H1 (cell line): Measurements from ENCODE around the gene PRKCH. TPM values are rescaled to one million over a fixed set of nuclear protein-coding genes. Genes with fewer than 3 reads are reported as not detected.

Experiments
- CTCF ChIA-PET: fragments of 300-600 bp; sonication (Branson Sonifier 250); formaldehyde crosslinking; loops from one replicate; lab custom pipeline; 2021; ENCODE audit not compliant: partially characterized antibody; lab: Charles Lee
- POLR2A ChIA-PET: fragments of 300-600 bp; sonication (Branson Sonifier 250); formaldehyde crosslinking; loops from one replicate; lab custom pipeline; 2021; ENCODE audit warnings: inconsistent platforms; ENCODE audit not compliant: partially characterized antibody; lab: Charles Lee
- DNase-seq, 2 experiments: peaks; one replicate each; pipeline versions ENCODE4 v3.0.0 to v3.0.0-alpha.2; 2010 to 2022; ENCODE audit warnings: low spot score in 2 of 2, low read depth in 1 of 2, mixed read lengths in 1 of 2
- FAIRE-seq: peaks from 2 replicates; lab custom pipeline; 2011; peaks lifted over from hg19 to GRCh38; lab: Jason Lieb, UNC
- H2AFZ ChIP-seq: 2 replicates; pipeline ENCODE4 v1.8.1; 2012; ENCODE audit warnings: low read length, inconsistent platforms
- H2AK5ac ChIP-seq: 2 replicates; pipeline ENCODE4 v1.6.1; 2013; ENCODE audit warnings: low read depth, low read length
- H2BK120ac ChIP-seq: replicated peaks from 2 replicates; pipeline ENCODE3; 2013; ENCODE audit warnings: low read depth, low read length, inconsistent platforms
- H2BK12ac ChIP-seq: 2 replicates; pipeline ENCODE4 v1.6.1; 2013; ENCODE audit warnings: low read depth, low read length
- H2BK15ac ChIP-seq: 2 replicates; pipeline ENCODE4 v1.6.1; 2013; ENCODE audit warnings: low read length
- H2BK20ac ChIP-seq: 2 replicates; pipeline ENCODE4 v1.6.1; 2013; ENCODE audit warnings: low read length
- H2BK5ac ChIP-seq: 2 replicates; pipeline ENCODE4 v1.6.1; 2013; ENCODE audit warnings: low read depth, low read length
- H3K14ac ChIP-seq: 2 replicates; pipeline ENCODE4 v1.6.1; 2013; ENCODE audit warnings: inconsistent platforms; ENCODE audit not compliant: insufficient read length
- H3K18ac ChIP-seq: 2 replicates; pipeline ENCODE4 v1.6.1; 2013; ENCODE audit warnings: low read length; ENCODE audit errors: extremely low read depth
- H3K23ac ChIP-seq: 2 replicates; pipeline ENCODE4 v1.6.1; 2013; ENCODE audit warnings: inconsistent platforms; ENCODE audit not compliant: insufficient read length
- H3K23me2 ChIP-seq: 2 replicates; pipeline ENCODE4 v1.6.1; 2013; ENCODE audit warnings: low read depth, low read length
- H3K27ac ChIP-seq: 2 replicates; pipeline ENCODE4 v1.6.1; 2011; ENCODE audit warnings: low read depth, low read length, inconsistent platforms
- H3K27me3 ChIP-seq, 4 experiments: replicated peaks in 1 of 4; 1 replicate in 1 of 4; 2 replicates in 3 of 4; pipeline versions ENCODE4 v1.6.1 to v1.8.1; 2011 to 2013; ENCODE audit warnings: low read length in 3 of 4, mild to moderate bottlenecking in 3 of 4, inconsistent platforms in 2 of 4, mixed read lengths in 2 of 4, moderate library complexity in 1 of 4; ENCODE audit not compliant: control insufficient read depth in 3 of 4, insufficient read depth in 3 of 4; ENCODE audit errors: extremely low read depth in 1 of 4
- H3K36me3 ChIP-seq, 4 experiments: 2 replicates each; pipeline versions ENCODE4 v1.6.1 to v1.8.1; 2011 to 2013; ENCODE audit warnings: mild to moderate bottlenecking in 4 of 4, low read length in 3 of 4, moderate library complexity in 2 of 4, control low read depth in 1 of 4, inconsistent platforms in 1 of 4; ENCODE audit not compliant: insufficient read depth in 4 of 4, control insufficient read depth in 2 of 4
- H3K4ac ChIP-seq: replicated peaks from 2 replicates; pipeline ENCODE3; 2013; ENCODE audit warnings: low read length, low read depth, mixed read lengths, inconsistent platforms; ENCODE audit not compliant: insufficient read length
- H3K4me1 ChIP-seq, 4 experiments: replicated peaks in 1 of 4; 1 replicate in 1 of 4; 2 replicates in 3 of 4; pipeline versions ENCODE4 v1.6.1 to v1.8.1; 2011 to 2013; ENCODE audit warnings: low read length in 3 of 4, inconsistent platforms in 2 of 4, mixed read lengths in 1 of 4; ENCODE audit not compliant: insufficient read depth in 4 of 4, control insufficient read depth in 3 of 4
- H3K4me2 ChIP-seq, 2 experiments: 2 replicates each; pipeline versions ENCODE4 v1.6.1 to v1.8.1; 2011 to 2013; ENCODE audit warnings: low read depth in 2 of 2, low read length in 2 of 2, control low read depth in 1 of 2, inconsistent platforms in 1 of 2, mild to moderate bottlenecking in 1 of 2; ENCODE audit not compliant: insufficient read depth in 1 of 2
- H3K4me3 ChIP-seq, 4 experiments: fragments of 200-600, 300-600 bp in 1 of 4; sonication (generic), shearing (Covaris generic), sonication (Bioruptor Twin) in 1 of 4; 2 replicates each; pipeline versions ENCODE4 v1.5.1 to v1.8.1; 2011 to 2016; ENCODE audit warnings: low read length in 4 of 4, low read depth in 3 of 4, control low read depth in 2 of 4, inconsistent platforms in 2 of 4, mild to moderate bottlenecking in 2 of 4, mixed read lengths in 1 of 4, moderate library complexity in 1 of 4; ENCODE audit not compliant: insufficient read depth in 2 of 4; ENCODE audit errors: extremely low read depth in 1 of 4
- H3K56ac ChIP-seq: replicated peaks from 2 replicates; pipeline ENCODE3; 2013; ENCODE audit warnings: low read depth, mild to moderate bottlenecking, mixed read lengths, low read length, inconsistent platforms; ENCODE audit not compliant: insufficient read length
- H3K79me1 ChIP-seq: 2 replicates; pipeline ENCODE4 v1.6.1; 2013; ENCODE audit warnings: low read depth, low read length, control low read depth
- H3K79me2 ChIP-seq, 2 experiments: 2 replicates each; pipeline versions ENCODE4 v1.6.1 to v1.8.1; 2012 to 2013; ENCODE audit warnings: low read length in 2 of 2, mild to moderate bottlenecking in 2 of 2, inconsistent platforms in 1 of 2; ENCODE audit not compliant: insufficient read depth in 2 of 2, control insufficient read depth in 1 of 2
- H3K9ac ChIP-seq, 4 experiments: replicated peaks in 1 of 4; 1 replicate in 1 of 4; 2 replicates in 3 of 4; pipeline versions ENCODE4 v1.6.1 to v1.8.1; 2011 to 2013; ENCODE audit warnings: low read depth in 3 of 4, low read length in 3 of 4, control low read depth in 2 of 4, mild to moderate bottlenecking in 2 of 4, moderate library complexity in 2 of 4, inconsistent platforms in 1 of 4; ENCODE audit errors: extremely low read depth in 1 of 4
- H3K9me3 ChIP-seq, 2 experiments: 2 replicates each; pipeline versions ENCODE4 v1.6.1 to v1.8.1; 2012 to 2013; ENCODE audit warnings: mild to moderate bottlenecking in 2 of 2, moderate library complexity in 2 of 2, control low read depth in 1 of 2, inconsistent platforms in 1 of 2, low read depth in 1 of 2, low read length in 1 of 2, mixed read lengths in 1 of 2; ENCODE audit not compliant: insufficient read depth in 2 of 2
- H4K20me1 ChIP-seq, 2 experiments: replicated peaks in 1 of 2; 2 replicates each; pipeline versions ENCODE3 to v1.8.1; 2011 to 2013; ENCODE audit warnings: inconsistent platforms in 2 of 2, low read length in 2 of 2, mild to moderate bottlenecking in 1 of 2; ENCODE audit not compliant: insufficient read depth in 2 of 2, control insufficient read depth in 1 of 2
- H4K5ac ChIP-seq: 2 replicates; pipeline ENCODE4 v1.6.1; 2013; ENCODE audit warnings: low read length, low read depth, mixed read lengths, inconsistent platforms; ENCODE audit not compliant: insufficient read length
- H4K8ac ChIP-seq: 2 replicates; pipeline ENCODE4 v1.8.0; 2013; ENCODE audit warnings: mild to moderate bottlenecking, moderate library complexity, low read length, inconsistent platforms; ENCODE audit not compliant: insufficient read depth; ENCODE audit errors: extremely low read depth
- H4K91ac ChIP-seq: replicated peaks from 2 replicates; pipeline ENCODE3; 2013; ENCODE audit warnings: low read length, mixed read lengths, inconsistent platforms; ENCODE audit not compliant: insufficient read length
- BRCA1 ChIP-seq: IDR thresholded peaks from 2 replicates; pipeline ENCODE4 v1.6.1; 2012; ENCODE audit warnings: low read depth, low read length, improper control_type of control experiment
- CBX5 ChIP-seq: fragments of 300-800, 300-1000 bp; sonication (generic); IDR thresholded peaks from 2 replicates; pipeline ENCODE4 v1.7.1; 2016; ENCODE audit warnings: antibody characterized with exemption, low read length, low read depth
- CREB1 ChIP-seq: IDR thresholded peaks from 2 replicates; pipeline ENCODE4 v1.6.1; 2012; ENCODE audit warnings: inconsistent platforms
- CTCF ChIP-seq, 3 experiments: IDR thresholded peaks; 1 replicate in 2 of 3; 2 replicates in 1 of 3; pipeline versions ENCODE4 v1.5.1 to v1.6.1; 2011; ENCODE audit warnings: low read length in 3 of 3, mild to moderate bottlenecking in 3 of 3, inconsistent platforms in 2 of 3, low read depth in 1 of 3, moderate library complexity in 1 of 3; ENCODE audit not compliant: insufficient read depth in 1 of 3; ENCODE audit errors: control extremely low read depth in 1 of 3
- EZH2 ChIP-seq: fragments of 200-600 bp; sonication (generic); IDR thresholded peaks from 2 replicates; pipeline ENCODE4 v1.7.1; 2012; ENCODE audit warnings: low read depth, mild to moderate bottlenecking, moderate library complexity, low read length, inconsistent platforms; ENCODE audit not compliant: severe bottlenecking
- RFX5 ChIP-seq: IDR thresholded peaks from 2 replicates; pipeline ENCODE4 v1.6.1; 2011; ENCODE audit warnings: low read depth, low read length, improper control_type of control experiment, borderline replicate concordance
- SP2 ChIP-seq: IDR thresholded peaks from 2 replicates; pipeline ENCODE4 v1.6.1; 2012; ENCODE audit warnings: mild to moderate bottlenecking, low read length, inconsistent platforms
- TEAD4 ChIP-seq: IDR thresholded peaks from 2 replicates; pipeline ENCODE4 v1.6.1; 2012; ENCODE audit warnings: low read depth, low read length, inconsistent platforms, mixed read lengths
- WGBS, 2 experiments: shearing (Covaris generic) in 1 of 2; methylation state at CpG; one replicate each; pipeline versions ENCODE4 v1.1.6 to v1.1.7; 2013 to 2015; ENCODE audit warnings: low lambda C conversion rate in 2 of 2, mixed read lengths in 2 of 2, inconsistent platforms in 1 of 2, low coverage in 1 of 2, missing lambda C conversion rate in 1 of 2; ENCODE audit not compliant: insufficient replicate concordance in 2 of 2, insufficient coverage in 1 of 2, insufficient read length in 1 of 2; ENCODE audit errors: extremely low coverage in 1 of 2, missing lambda C conversion rate in 1 of 2; 5-methylcytosine and 5-hydroxymethylcytosine counted together
- polyA plus RNA-seq, 7 experiments: library from polyadenylated mRNA; depleted of rRNA in 3 of 7; stranded (reverse) in 5 of 7; unstranded in 2 of 7; fragments of >200 nt in 5 of 7; fragments of 200-250 nt in 2 of 7; gene quantifications; 1 replicate in 5 of 7; 2 replicates in 1 of 7; 4 replicates in 1 of 7; pipeline versions ENCODE4 v1.2.1 to v1.2.3, GENCODE V29; 2011 to 2013; ENCODE audit warnings: missing spikeins in 2 of 7, mixed read lengths in 2 of 7
- total RNA-seq: library from RNA; stranded (reverse); fragmentation: NEBNext Ultra II Directional; extraction: Animal tissue kit (Norgen Biotek cat#: 25700); gene quantifications from 2 replicates; pipeline ENCODE4 v1.2.1, GENCODE V29; 2021
- TF ChIP-seq, protein P1 (sequence below): IDR thresholded peaks from 2 replicates; pipeline ENCODE4 v1.6.1; 2012; ENCODE audit warnings: inconsistent platforms

Gene PRKCH
- total and polyA plus RNA-seq, 2 of the 8 experiments (the other 6 are each of a cell fraction or from before 2014, with no cell fraction given) = 6.4 to 7.0 TPM

DNA sequence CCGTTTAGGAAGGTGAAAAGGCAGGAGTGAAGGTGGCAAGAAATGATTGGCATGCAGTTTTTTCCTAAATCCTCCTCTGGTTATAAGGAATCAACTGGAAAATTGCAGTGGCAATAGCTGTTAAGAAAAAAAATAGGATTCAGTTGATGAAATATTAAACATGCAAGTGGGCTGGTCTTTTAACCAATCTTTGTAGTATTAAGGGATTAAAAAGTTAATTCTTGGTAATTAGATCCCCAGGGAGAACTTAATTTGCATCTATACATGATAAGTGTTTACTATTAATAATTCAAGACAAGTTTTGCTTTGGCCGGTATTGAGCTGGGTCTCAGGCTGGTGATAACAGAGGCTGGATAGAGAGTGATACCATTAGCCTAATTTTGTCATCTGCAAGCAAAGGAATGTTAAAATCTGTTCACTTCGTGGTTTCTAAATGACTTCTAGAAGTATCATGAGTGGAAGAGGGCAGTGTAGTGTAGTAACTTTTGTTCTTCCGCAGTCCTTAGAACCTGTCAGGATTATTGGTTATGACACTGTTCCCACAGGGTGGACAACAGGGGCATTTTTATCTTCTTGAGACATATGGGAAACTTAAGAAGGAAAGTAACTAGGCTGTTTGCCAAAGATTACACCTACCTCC is 118.5 kb downstream of the PRKCH start:
- no peak overlapping the region for H3K23ac ChIP-seq
- H3K79me2 ChIP-seq = no peaks in the 10 kb centered on the region
- peaks cover 5 to 10% (median 6%) of the 10 kb centered on the region in 4 experiments for H3K4me1 ChIP-seq
- H3K4me2 ChIP-seq = peak overlapping the region; percentile 52 to 64; a peak in 1 of 4 replicates
- H3K36me3 ChIP-seq = no peaks in the 10 kb centered on the region
- no peaks in the 10 kb centered on the region for H3K27me3 ChIP-seq
- no peak overlapping the region for H3K27ac ChIP-seq
- no peak overlapping the region for H2BK120ac ChIP-seq
- POLR2A ChIA-PET = interaction anchor here (0.8 to 1.0 kb wide), 2 partner anchors 26 to 67 kb away, joined by 3 read pairs; no protein-coding TSS in a partner anchor
- no peak overlapping the region for H2BK5ac ChIP-seq
- H3K23me2 ChIP-seq = no peaks in the 10 kb centered on the region
- H2AFZ ChIP-seq = 0 out of 2 replicates have a peak overlapping the region, but pooled peaks have one; percentile 70
- no peaks in the 10 kb centered on the region for H3K9me3 ChIP-seq
- H4K91ac ChIP-seq = no peak overlapping the region
- no peak for TF ChIP-seq RFX5
- TF ChIP-seq, protein P1, sequence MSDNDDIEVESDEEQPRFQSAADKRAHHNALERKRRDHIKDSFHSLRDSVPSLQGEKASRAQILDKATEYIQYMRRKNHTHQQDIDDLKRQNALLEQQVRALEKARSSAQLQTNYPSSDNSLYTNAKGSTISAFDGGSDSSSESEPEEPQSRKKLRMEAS = no peak
- TF ChIP-seq EZH2 = no peak
- TF ChIP-seq CBX5 = no peak
- TF ChIP-seq BRCA1 = no peak
- TF ChIP-seq CREB1 = no peak
- TF ChIP-seq TEAD4 = no peak
- TF ChIP-seq CTCF (IDR thresholded peaks at IDR 0.05; ENCODE audit: control extremely low read depth in 1 of 3, insufficient read depth in 1 of 3, low read depth in 1 of 3, low read length in 3 of 3) = no peak
- TF ChIP-seq SP2 = no peak
- H2BK20ac ChIP-seq = 0 out of 2 replicates have a peak overlapping the region, but pooled peaks have one; percentile 88
- H2BK15ac ChIP-seq = 0 out of 2 replicates have a peak overlapping the region, but pooled peaks have one; percentile 89
- CTCF ChIA-PET = interaction anchor here (1.0 to 1.9 kb wide), 4 partner anchors 17 to 397 kb away, joined by 3 to 5 read pairs (median 4); no protein-coding TSS in a partner anchor
- 81% methylated on average over 4 of the region's 4 CpGs; no CpG with 5 or more reads in 1 of the 2 experiments for WGBS, 2 experiments
- no peak overlapping the region for H2BK12ac ChIP-seq
- no peaks in the 10 kb centered on the region for H3K79me1 ChIP-seq
- H2AK5ac ChIP-seq = no peak overlapping the region
- no peak overlapping the region for H3K56ac ChIP-seq
- H3K14ac ChIP-seq = no peak overlapping the region
- no peak overlapping the region for H3K9ac ChIP-seq
- H4K5ac ChIP-seq = no peak overlapping the region
- peak overlapping the region; percentile 16 for H3K4ac ChIP-seq
- no peak overlapping the region for H4K8ac ChIP-seq
- no peak for FAIRE-seq
- no peak for DNase-seq
- H3K18ac ChIP-seq = peak overlapping the region; percentile 91; the same call in 1 of the 2 replicates
- no peaks in the 10 kb centered on the region for H4K20me1 ChIP-seq
- H3K4me3 ChIP-seq = no peak overlapping the region
